AG10803 (cell line): ENCODE data around the gene GIGYF2.
"Not testable (repeated sequence)": the region's sequence is repeated elsewhere in the genome, so short reads cannot be mapped to it uniquely, and the experiment has no call there.

Experiments
- DNase-seq: peaks from one replicate; pipeline ENCODE4 v3.0.0; 2010; ENCODE audit warnings: low read depth
- H3K4me3 ChIP-seq: 2 replicates; pipeline ENCODE4 v1.5.1; 2011; ENCODE audit warnings: mild to moderate bottlenecking, low read length, control low read depth
- TF ChIP-seq, protein P1 (sequence below): conservative IDR thresholded peaks from 2 replicates; pipeline ENCODE4 v1.5.1; 2011; ENCODE audit warnings: mild to moderate bottlenecking, low read length, control low read depth, inconsistent platforms

GIGYF2 gene

DNA sequence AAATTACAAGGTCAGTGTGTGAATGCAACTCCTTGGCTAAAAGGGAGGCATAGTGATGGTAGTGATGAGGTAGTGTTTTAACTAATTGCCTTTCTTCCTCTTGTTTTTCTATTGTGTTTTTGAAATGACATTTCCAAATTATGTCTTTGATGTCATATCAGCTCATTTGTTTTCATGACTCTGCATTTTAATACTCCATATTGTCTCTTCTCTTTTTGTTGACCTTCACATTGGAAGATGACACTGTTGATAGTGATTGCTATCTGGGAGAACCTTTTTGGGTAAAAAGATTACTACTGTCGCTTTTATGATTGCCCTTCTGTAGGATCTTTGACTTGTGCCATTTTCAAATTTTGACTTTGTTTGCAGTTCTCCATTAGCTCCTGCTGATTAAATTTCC lies 3.0 kb downstream of the GIGYF2 start:
- TF ChIP-seq, protein P1, sequence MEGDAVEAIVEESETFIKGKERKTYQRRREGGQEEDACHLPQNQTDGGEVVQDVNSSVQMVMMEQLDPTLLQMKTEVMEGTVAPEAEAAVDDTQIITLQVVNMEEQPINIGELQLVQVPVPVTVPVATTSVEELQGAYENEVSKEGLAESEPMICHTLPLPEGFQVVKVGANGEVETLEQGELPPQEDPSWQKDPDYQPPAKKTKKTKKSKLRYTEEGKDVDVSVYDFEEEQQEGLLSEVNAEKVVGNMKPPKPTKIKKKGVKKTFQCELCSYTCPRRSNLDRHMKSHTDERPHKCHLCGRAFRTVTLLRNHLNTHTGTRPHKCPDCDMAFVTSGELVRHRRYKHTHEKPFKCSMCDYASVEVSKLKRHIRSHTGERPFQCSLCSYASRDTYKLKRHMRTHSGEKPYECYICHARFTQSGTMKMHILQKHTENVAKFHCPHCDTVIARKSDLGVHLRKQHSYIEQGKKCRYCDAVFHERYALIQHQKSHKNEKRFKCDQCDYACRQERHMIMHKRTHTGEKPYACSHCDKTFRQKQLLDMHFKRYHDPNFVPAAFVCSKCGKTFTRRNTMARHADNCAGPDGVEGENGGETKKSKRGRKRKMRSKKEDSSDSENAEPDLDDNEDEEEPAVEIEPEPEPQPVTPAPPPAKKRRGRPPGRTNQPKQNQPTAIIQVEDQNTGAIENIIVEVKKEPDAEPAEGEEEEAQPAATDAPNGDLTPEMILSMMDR, result no peak
- no peak overlapping the region for H3K4me3 ChIP-seq
- DNase-seq, result no peak

DNA sequence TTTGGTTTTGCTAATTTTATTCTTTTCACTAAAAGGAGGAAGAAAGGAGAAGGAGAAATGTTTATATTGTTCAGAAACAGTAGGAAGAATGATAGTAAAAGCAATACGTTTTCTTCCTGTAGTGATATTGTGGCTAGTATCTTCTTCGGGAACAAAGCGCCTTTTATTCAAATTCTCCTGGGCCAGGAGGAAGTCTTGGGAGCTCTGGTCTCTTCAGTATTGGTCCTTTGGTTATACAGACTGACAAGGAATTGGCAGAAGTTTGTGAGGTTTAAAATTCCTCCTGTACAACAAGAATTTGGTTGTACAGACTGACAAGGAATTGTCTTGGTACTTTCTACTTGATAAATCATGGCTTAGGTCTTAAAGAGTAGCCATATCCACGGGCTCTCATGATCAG lies 9.9 kb downstream of the GIGYF2 start:
- no peak for DNase-seq
- H3K4me3 ChIP-seq, result no peak overlapping the region
- TF ChIP-seq, protein P1, result no peak

DNA sequence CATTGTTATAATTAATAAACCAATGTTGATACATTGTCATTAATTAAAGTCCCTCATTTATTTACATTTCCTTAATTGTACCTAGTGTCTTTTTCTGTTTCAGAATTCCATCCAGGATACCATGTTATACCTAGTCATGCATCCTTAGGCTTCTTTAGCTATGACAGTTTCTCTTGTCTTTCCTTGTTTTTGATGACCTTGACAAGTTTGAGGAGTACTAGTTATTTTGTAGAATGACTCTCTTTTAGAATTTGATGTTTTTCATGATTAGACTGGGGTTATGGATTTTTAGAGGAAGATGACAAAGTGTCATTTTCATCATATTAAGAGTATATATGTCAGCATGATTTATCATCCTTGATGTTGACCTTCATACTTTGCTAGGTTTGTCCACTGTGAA lies 16.4 kb downstream of the GIGYF2 start:
- no peak for DNase-seq
- H3K4me3 ChIP-seq, result no peak overlapping the region
- TF ChIP-seq, protein P1, result no peak

DNA sequence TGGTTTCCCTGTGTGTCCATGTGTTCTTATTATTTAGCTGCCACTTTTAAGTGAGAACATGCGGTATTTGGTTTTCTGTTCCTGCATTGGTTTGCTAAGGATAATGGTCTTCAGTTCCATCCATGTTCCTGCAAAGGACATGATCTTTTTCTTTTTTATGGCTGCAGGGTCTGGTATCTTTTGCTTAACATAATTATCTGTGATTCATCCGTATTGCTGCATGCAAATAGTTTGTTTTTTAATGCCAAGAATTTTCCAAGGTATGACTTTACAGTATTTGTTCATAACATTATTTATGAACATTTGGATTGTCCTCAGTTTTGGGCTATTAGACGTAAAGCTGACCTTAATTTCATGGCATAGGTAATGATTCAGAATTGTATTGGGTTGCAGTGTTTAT lies 17.8 kb downstream of the GIGYF2 start:
- TF ChIP-seq, protein P1, result no peak
- H3K4me3 ChIP-seq, result no peak overlapping the region
- DNase-seq, result peak; percentile 4

DNA sequence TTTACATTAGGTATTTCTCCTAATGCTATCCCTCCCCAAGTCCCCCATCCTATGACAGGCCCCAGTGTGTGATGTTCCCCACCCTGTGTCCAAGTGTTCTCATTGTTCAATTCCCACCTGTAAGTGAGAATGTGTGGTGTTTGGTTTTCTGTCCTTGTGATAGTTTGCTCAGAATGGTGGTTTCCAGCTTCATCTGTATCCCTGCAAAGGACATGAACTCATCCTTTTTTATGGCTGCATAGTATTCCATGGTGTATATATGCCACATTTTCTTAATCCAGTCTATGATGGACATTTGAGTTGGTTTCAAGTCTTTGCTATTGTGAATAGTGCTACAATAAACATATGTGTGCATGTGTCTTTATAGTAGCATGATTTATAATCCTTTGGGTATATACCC lies 22.9 kb downstream of the GIGYF2 start:
- not testable (repeated sequence) for DNase-seq, H3K4me3 ChIP-seq

DNA sequence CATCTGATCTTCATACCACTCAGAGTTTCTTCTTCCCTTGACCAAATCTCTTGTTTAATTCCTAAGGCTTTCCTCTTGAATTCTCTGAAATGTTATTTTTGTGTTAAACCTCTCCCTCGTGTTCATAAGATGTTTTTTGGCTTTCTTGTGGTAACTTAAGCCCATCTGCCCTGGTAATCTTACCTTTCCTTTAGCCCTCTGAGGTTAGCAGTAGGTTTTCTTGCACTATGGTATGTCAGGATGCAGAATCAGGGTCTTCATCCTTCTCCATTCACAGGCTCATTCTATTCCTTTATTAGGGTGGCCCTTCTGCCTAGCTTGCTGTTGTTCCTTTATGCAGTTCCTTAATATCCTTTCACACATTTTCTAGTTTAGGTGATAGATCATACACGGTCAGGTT lies 24.1 kb downstream of the GIGYF2 start:
- no peak for DNase-seq
- no peak overlapping the region for H3K4me3 ChIP-seq
- TF ChIP-seq, protein P1, result no peak

DNA sequence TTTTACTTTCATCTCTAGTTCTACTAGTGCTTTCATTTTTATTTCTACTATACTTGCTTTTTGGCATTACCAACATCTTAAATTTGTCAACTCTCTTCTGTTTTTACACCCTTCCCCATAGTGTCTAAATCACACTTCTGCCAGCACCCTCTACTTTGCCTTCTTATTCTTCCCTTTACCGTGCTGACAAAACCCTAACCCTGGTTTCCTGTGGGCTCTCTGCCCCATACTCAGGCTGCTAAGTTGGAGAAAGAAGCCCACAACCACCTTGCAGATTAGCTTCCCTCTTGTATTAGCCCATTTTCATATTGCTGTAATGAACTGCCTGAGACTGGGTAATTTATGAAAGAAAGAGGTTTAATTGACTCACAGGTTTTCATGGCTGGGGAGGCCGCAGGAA lies 24.8 kb downstream of the GIGYF2 start:
- TF ChIP-seq, protein P1, result no peak
- DNase-seq, result no peak
- no peak overlapping the region for H3K4me3 ChIP-seq

DNA sequence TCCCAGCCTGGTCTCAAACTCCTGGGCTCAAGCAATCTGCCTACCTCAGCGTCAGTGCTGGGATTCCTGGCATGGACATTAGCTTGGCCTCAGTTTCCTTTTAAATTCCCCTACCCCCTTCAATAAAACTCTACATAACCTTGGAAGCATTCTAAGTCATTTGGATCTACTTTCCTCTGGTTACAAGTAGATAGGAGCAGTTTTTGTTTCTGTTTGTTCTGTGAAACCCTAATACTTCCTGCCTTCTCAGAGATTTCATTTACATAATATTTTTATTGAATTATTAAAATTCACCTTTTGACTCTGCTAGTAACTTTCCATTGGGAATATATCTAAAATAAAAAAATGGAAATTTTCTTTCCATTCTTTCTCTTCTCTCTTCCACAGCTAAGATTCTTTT lies 25.9 kb downstream of the GIGYF2 start:
- no peak overlapping the region for H3K4me3 ChIP-seq
- TF ChIP-seq, protein P1, result no peak
- no peak for DNase-seq
